OCI-LY7 (cell line): ENCODE measurements around the gene MAGEA2.
"Not testable (repeated sequence)": the region's sequence is repeated elsewhere in the genome, so short reads cannot be mapped to it uniquely, and the experiment has no call there.

ENCODE experiments used
- CTCF ChIP-seq: fragments of 200-600 bp; sonication (generic); conservative IDR thresholded peaks from 2 replicates; pipeline ENCODE4 v1.5.1; 2014; ENCODE audit warnings: mild to moderate bottlenecking, antibody characterized with exemption, low read length, moderate library complexity, mixed read lengths
- EZH2phosphoT487 ChIP-seq: fragments of 200-600 bp; sonication (generic); IDR thresholded peaks from 2 replicates; pipeline ENCODE4 v1.6.1; 2018; ENCODE audit warnings: low read depth, borderline replicate concordance, mild to moderate bottlenecking, mixed run types, antibody characterized with exemption, low read length, moderate library complexity, mixed read lengths

DNA sequence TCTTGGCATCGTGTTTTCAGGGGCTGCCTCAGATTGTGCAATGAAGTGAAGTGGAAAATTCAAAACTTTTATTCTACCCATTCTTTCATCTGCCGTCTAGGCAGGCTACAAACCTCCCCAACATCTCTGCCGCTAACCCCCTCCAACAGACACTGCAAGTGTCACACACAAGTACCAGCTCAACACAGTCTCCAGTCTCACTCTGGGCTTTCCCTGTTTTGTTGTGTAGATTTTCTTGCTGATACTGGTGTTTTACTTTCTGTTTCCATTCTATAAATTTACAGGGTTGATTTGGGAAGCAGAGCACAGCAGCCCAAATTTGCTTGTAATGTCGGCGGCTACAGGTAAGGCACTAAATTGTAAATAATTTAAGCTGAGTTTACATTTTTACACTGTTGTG lies 1.2 kb upstream of the MAGEA2 start:
- TF ChIP-seq CTCF, EZH2phosphoT487: not testable (repeated sequence)
